SH-SY5Y (cell line): Measurements from ENCODE around the gene GMIP.

Experiments
- GATA2 ChIP-seq: IDR thresholded peaks from 2 replicates; pipeline ENCODE4 v1.6.1; 2011; ENCODE audit warnings: mild to moderate bottlenecking, low read depth, low read length
- GATA3 ChIP-seq: IDR thresholded peaks from 2 replicates; pipeline ENCODE4 v1.6.1; 2011; ENCODE audit warnings: low read depth, mild to moderate bottlenecking, low read length, moderate library complexity

DNA sequence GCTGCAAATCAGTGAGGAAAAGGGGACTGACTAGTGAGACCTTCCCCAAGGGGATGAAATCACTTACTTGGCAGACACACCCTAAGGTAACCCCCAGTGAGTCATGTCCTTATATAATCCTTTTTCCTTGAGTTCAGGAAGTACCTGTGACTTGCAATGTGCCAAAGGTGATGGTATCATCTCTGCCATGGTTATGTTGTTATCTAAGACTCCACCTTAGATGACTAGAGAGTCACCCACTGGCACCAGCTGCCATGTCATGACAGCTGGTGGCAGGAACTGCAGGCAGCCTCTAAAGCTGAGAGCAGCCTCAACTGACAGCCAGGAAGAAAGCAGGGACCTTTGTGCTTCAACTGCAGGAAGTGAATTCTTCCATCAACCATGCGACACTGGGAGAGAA lies 37.4 kb downstream of the GMIP start:
- TF ChIP-seq GATA3 (no peak), GATA2 (no peak)
